Stimulated activated CD4-positive, alpha-beta T cell treated with anti-CD3 and anti-CD28 coated beads, Interleukin-15, amount 100 ng/mL, for 1 hour (primary cell): Measurements from ENCODE around the gene RFTN2.
"Not testable (repeated sequence)": the region's sequence is repeated elsewhere in the genome, so short reads cannot be mapped to it uniquely, and the experiment has no call there.

ENCODE experiments used
- DNase-seq, 2 donors: peaks; one replicate each; pipeline ENCODE4 v3.0.0-alpha.2; 2020; ENCODE audit warnings: low read depth in 1 of 2, low spot score in 1 of 2

RFTN2 gene

GRCh38 chr2:197606180-197606579 lies 69.2 kb downstream of the RFTN2 start:
- no peak for DNase-seq

GRCh38 chr2:197604117-197604860 lies 71.1 kb downstream of the RFTN2 start:
- DNase-seq: no peak

- no peak for DNase-seq
These were observed 73.7 kb downstream of the RFTN2 start for GRCh38 chr2:197601726-197602125.

DNA sequence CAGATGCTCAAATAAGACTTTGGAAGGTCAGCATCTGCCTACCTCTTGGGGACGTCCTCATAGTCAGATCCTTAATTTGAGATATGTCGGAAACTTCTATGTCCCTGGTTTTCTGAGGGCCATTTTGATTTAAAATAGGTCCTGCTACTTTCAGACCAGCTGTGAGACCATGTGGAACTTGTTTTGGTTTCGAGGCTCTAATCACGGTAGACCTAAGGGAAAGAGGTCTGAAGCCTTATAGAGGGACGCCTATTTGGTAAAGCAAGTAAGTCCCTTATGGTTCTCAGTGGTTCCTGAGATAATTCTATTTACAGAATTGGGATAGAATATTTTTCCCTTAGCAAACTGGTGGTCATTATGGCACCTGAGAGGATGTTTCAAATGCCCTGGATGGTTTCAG lies 75.1 kb downstream of the RFTN2 start:
- no peak for DNase-seq

GRCh38 chr2:197599285-197599965 lies 76.0 kb downstream of the RFTN2 start:
- DNase-seq: no peak

- DNase-seq: no peak
These were observed 76.9 kb downstream of the RFTN2 start for GRCh38 chr2:197598450-197598849.

DNA sequence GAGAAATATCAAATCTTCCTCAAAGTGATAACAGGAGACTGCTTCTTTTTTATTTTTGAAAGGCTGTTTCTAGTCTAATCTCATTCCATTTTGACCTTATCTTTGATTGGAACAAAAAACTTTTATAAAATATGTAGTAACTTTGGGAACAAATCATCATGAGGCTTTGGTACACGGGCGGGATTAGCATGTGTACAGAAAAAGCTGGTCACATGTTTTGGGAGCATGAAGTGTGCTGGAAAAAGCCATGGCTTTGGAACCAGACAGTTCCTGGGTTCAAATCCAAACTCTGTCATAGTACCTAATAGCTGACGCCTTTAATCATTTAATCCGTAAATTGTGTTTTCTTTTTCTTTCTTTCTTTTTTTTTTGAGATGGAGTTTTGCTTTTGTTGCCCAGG lies 78.2 kb downstream of the RFTN2 start:
- DNase-seq: no peak

GRCh38 chr2:197596766-197597165 lies 78.6 kb downstream of the RFTN2 start:
- DNase-seq: no peak

DNA sequence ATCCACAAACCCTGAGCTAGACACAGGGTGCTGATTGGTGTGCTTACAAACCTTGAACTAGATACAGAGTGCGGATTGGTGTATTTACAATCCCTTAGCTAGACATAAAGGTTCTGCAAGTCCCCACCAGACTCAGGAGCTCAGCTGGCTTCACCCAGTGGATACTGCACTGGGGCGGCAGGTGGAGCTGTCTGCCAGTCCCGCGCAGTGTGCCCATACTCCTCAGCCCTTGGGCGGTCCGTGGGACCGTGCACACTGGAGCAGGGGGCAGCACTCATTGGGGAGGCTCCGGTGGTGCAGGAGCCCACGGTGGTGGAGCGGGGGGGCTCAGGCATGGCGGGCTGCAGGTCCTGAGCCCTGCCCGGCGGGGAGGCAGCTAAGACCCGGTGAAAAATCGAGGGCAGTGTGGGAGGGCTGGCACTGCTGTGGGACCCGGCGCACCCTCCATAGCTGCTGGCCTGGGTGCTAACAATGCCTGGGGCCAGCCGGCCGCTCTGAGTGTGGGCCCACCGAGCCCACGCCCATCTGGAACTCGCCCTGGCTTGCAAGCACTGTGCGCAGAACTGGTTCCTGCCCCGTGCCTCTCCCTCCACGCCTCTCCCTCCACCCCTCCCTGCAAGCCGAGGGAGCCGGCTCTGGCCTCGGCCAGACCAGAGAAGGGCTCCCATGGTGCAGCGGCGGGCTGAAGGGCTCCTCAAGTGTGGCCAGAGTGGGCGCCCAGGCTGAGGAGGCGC lies 83.9 kb downstream of the RFTN2 start:
- DNase-seq: no peak

GRCh38 chr2:197587255-197587654 lies 88.1 kb downstream of the RFTN2 start:
- DNase-seq: not testable (repeated sequence)

- DNase-seq: not testable (repeated sequence)
These were observed 95.2 kb downstream of the RFTN2 start for GRCh38 chr2:197580166-197580565.

DNA sequence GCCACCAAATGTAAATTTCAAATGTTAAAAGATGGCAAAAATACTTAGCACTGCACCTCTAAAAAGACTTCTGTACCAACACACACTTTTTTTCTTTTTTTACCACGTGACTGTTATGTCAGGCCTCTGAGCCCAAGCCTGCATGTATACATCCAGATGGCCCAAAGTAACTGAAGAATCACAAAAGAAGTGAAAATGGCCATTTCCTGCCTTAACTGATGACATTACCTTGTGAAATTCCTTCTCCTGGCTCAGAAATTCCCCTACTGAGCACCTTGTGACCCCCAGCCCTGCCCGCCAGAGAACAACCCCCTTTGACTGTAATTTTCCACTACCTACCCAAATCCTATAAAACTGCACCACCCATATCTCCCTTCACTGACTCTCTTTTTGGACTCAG lies 97.1 kb downstream of the RFTN2 start:
- DNase-seq: not testable (repeated sequence)

DNA sequence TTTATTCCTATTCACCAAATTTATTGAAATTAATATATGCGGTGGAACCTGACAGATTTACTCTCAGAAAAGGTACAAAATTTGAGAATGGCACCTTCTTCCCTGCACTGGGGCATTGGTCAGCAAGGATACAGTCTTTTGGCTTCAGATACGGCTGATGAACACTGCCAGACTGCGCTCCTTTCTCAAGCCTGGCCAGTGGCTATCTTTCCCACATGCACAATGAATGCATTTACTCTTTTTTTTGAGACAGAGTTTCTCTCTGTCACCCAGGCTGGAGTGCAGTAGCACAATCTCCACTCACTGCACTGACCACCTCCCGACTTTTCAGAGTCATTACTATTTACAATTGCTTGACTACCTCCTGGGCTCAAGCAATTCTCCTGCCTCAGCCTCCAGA lies 97.9 kb downstream of the RFTN2 start:
- DNase-seq: no peak

GRCh38 chr2:197576631-197577030 lies 98.8 kb downstream of the RFTN2 start:
- DNase-seq: no peak

GRCh38 chr2:197575987-197576386 lies 99.4 kb downstream of the RFTN2 start:
- DNase-seq: no peak

DNA sequence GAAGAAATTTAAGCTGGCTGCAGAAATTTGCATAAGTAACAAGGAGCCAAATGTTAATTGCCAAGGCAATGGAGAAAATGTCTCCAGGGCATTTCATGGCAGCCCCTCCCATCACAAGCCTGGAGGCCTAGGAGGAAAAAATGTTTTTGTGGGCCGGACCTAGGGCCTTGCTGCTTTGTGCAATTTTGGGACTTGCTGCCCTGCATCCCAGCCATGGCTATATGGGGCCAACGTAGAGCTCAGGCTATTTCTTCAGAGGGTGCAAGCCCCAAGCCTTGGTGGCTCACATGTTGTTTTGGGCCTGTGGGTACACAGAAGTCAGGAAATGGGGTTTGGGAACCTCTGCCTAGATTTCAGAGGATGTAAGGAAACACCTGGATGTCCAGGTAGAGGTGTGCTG lies 101.8 kb downstream of the RFTN2 start:
- DNase-seq: no peak

- DNase-seq: no peak
These were observed 103.6 kb downstream of the RFTN2 start for GRCh38 chr2:197571627-197572271.

GRCh38 chr2:197560146-197560665 lies 115.2 kb downstream of the RFTN2 start:
- DNase-seq: no peak

DNA sequence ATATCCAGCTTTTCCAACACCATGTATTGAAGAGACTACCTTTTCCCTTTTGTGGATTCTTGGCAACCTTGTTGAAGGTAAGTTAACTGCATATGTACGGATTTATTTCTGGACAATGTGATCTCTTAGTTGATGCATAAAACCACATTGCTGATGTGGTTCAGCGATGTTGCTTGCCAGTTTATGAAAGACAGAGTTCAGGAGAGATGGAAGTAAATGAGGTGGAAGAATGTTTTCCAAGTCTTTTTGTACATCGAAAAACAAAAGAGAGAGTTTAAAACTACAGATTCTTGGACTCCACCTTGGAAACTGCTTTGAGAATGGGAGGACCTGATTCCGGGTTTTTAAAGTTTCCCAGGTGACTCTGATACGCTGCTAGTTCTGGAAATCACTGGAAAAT lies 115.7 kb downstream of the RFTN2 start:
- no peak for DNase-seq

DNA sequence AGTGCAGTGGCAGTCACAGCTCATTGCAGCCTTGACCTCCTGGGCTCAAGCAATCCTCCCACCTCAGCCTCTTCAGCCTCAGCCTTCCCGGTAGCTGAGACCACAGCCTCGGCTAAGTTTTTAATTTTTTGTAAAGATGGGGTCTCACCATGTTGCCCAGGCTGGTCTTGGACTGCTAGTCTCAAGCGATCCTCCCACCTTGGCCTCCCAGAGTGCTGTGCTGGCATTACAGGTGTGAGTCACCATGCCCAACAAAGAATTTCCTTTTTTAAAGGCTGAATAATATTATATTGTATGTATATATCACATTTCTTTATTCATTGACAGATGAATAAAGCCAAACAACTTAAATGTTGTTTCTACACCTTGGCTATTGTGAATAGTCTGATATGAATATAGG lies 117.0 kb downstream of the RFTN2 start:
- no peak for DNase-seq

DNA sequence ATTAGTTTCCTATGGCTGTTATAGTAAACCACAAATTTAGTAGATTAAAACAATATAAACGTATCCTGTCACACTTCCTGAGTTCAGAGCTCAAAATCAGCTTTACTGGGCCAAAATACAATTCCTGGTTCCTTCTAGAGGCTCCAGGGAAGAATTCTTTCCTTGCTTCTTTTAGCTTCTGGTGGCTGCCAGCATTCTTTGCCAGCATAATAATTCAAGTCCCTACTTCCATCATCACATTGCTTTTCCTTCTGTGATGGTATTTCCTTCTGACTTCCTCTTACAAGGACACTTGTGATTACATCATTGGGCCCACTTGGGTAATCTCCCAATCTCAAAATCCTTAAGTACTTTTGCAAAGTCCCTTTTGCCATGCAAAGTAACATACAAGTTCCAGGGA lies 118.9 kb downstream of the RFTN2 start:
- no peak for DNase-seq
